ENCODE data around the gene RPA3.

DNA sequence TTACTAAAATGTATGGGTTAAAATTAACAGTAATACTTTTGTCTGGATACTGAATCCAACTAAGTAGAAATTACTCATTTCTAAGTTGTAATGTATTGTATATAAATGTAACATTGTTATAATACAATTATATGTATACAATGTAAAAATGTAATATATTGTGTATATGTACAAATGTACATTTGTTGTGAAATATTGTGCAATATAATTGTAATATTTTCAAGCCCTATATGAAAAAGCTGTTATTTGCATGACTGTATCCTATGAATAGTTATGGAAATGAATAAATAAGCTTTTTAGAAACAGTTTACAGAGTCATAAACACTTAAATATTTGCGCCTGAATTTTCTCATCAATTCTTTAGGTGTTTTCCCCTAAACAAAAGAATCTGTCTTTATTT lies 98.2 kb downstream of the RPA3 start:
- TF ChIP-seq GATA2 (IDR thresholded peaks at IDR 0.05; ENCODE audit: low read depth, low read length), result no peak
- TF ChIP-seq GATA3 (IDR thresholded peaks at IDR 0.05; ENCODE audit: low read depth, low read length), result no peak

Measured in SH-SY5Y (cell line).